GM18870 (cell line): ENCODE measurements around the gene EIF1B.
"Not testable (repeated sequence)": the region's sequence is repeated elsewhere in the genome, so short reads cannot be mapped to it uniquely, and the experiment has no call there.

Experiments used
- ATAC-seq: cut with Tn5 transposase; IDR thresholded peaks from one replicate; pipeline ENCODE4 v1.9.1; 2021; ENCODE audit warnings: moderate library complexity; ENCODE audit not compliant: unreplicated experiment

The EIF1B gene

DNA sequence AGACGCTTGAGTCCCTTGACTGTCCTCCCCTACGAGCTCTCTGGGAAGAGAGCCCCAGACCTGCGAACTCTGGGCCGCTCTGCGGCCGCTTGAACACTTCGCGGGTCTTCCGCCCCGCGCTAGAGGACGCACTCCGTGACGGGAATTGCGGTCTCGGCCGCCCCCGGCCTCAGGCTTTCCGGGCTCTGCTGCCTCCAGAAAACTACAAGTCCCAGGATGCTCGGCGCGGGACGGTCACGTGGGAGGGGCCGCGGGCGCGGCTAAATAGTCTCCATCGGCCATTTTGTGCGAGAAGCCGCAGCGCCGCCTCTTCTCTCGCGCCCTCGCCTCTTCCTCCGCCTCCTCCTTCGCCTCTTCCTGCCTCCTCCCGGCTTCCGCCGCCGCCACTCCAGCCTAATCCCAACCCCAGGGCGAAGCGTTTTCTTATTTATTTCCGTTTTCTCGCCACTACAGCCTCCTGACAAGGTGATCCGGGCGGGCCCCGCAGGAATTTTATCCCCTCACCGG lies at the start of gene EIF1B:
Gene EIF1B, plus strand, starts transcription at position 290 of the 507 bp plus-strand sequence. CDS start 235 bp downstream, outside the sequence.
- peak; percentile 88 for ATAC-seq

DNA sequence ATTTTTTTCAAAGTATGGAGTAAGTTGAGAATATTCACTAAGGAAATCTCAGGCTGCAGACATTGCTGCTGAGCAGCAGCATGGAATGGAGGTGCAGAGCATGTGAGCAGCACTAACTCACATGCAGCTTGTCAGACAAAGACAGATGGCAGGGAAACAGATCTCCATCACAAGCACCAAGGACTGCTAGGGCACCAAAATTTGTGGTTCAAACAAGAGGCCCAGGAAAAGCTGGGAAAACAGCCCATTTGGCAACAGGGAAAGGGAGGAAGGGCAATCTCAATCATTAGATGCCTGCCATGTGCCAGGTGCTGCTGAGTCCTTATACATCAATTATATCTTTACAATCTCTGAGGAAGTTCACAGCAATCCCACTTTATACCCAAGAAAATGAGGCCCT lies 47.2 kb upstream of the EIF1B start:
- no peak for ATAC-seq

DNA sequence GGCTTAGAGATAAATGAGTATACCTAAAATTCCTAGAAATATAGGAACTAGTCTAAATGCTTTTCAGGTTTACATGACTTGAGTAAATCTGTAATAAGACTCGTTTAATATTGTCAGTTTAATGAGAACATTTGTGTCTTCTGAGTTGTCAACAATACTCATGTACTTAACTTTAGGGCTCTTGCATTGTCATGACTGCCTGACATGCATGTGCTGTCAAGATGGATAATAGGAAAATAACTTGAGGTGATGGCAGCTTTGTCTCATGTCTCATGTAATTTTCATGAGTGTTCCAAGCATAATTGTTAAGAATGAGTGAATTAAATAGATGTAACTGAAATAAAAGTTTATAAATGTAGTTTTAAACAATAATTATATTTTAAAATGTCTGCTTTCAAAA lies 45.1 kb upstream of the EIF1B start:
- no peak for ATAC-seq

DNA sequence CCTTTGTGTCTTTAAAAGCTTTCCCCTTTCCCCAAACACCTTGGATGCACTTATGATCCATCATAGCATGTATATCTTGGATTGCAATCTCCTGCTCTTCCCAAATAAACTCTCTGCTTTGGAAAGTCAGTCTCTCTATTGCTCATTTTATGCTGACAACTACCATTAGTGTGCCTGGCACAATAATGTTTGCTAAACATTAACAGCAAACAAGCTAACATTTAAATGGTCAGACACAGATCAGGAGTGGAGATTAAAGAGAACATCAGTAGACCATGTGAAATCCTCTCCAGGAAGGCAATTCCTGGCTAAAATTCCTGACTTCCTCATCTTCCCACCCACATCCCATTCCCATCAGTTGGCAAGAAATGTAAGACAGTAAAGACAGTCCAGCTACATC lies 44.3 kb upstream of the EIF1B start:
- ATAC-seq = no peak

DNA sequence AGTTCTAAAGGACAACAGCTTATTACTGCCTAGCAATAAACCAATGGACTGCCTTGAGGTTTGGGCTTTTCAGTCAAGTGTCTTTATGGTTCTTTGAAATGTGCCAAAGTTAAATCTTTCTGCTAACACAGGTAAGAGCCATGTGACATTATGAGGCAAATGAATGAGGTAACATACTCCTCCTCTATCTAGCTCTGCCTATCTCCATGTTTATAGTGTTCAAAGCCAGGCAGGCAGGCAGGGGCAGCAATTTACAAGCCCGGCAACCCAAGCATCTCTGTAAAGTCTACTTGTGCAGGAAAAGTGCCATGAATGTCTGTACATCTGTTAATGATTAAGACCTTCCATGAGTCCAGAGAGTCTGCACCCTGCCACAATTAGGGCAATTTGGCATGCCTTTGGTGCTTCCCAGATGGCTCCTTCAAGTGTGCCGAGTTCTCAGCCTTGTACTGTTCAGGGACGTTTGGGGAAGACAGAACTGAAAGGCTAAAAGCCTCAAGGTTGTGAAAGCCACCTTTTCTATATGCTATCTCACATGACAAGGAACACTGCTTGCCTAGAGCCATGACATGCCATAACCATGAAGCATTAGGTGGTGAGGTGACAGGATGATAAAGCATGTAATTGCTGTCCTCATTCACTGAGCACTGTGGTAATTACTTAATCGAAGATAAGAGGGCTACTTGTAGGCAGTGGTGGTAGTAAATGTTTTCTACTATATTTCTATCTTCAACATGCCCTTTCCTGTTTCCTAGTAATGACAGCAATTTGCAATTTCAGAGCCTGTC lies 41.4 kb upstream of the EIF1B start:
- no peak for ATAC-seq

DNA sequence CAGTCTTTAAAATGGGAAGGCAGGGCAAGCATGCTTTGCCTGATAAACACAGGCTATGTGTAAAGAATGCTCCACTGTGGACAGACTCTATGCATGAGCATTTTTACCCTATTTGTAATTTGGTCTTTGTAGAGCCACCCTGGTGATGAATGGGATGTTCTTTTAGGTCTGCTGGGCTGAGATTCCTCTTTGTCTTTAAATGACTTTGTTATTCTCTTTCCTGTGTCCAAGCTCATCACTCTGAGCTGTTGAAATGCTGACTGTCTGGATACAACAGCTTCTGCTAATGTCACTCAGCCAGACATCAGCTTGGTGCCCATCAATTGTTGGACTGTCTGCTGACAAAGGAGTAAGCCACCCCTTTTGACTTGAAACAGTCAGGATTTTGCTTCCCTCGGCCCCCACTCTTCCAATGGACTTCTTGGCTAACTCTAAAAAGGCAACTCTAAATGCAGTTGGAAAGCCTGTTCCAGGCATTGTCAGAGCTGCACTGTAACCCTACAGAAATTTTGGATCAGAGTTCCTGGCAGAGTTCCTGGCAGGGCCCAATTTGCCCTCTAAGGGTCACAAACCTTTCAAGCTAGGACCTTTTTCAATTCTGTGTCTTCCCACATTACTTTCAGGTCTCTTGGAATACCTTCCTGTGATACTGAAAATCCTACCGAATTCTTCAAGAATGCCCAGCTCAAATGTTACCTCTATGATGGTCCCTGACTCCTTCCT lies 40.5 kb upstream of the EIF1B start:
- no peak for ATAC-seq

DNA sequence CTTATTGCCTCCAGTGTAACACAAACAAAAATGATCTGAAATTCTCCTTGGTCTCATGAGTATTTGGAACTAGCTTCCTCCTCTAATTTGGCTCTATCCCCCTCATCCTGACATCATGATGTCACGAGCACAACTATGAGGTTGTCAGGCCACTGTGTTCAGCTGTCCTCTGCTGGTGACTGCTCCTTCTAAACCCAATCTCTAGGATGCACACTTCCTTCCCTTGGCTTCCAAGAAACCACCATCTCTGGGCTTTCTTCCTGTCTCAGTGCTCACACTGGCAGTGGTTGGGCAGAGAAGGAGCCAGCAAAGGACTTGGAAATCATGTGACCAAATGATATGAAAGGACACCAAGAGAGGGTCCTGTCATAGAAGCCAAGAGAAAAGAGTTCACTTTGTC lies 30.7 kb upstream of the EIF1B start:
- ATAC-seq = no peak

DNA sequence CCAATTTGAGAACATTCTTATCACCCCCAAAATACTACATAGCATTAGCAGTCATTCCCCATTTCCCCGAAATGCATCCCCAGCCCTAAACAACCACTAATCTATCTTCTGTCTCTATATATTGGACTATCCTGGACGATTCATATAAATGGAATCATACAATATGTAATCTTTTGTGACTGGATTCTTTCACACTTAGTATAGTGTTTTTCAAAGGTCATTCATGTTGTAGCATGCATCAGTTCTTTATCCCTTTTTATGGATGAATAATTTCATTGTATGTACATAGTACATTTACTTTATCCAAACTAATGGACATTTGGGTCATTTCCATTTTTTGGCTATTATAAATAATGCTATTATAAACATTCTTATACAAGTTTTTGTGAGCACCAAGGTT lies 27.5 kb upstream of the EIF1B start:
- ATAC-seq = no peak

DNA sequence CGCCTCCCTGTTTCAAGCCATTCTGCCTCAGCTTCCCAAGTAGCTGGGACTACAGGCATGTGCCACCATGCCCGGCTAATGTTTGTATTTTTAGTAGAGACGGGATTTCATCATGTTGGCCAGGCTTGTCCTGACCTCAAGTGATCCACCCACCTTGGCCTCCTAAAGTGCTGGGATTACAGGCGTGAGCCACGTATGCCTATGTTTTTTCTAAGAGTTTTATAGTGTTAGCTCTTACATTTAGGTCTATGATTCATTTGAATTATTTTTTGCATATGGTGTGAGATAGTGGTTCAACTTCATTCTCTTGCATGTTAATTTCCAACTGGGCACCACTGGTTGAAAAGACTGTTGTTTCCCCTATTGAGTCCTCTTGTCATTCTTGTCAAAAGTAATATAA lies 26.4 kb upstream of the EIF1B start:
- ATAC-seq = not testable (repeated sequence)

DNA sequence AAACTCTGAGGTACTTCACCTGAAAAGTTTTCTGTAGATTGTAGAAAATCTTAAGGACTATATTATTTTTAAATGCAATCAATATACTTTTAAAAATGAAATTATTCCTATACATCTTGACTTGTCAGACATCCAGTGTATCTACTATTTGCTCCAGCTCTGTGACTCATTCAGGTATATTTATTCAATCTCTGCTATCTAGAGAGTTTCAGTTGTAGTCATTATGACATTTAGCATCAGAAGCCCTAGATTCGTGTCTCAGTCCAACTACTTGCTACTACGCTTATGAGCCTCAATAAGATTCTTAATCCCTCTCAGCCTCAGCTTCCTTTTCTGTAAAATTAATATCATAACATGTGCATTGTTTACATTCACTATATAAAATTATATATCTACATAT lies 22.3 kb upstream of the EIF1B start:
- no peak for ATAC-seq

DNA sequence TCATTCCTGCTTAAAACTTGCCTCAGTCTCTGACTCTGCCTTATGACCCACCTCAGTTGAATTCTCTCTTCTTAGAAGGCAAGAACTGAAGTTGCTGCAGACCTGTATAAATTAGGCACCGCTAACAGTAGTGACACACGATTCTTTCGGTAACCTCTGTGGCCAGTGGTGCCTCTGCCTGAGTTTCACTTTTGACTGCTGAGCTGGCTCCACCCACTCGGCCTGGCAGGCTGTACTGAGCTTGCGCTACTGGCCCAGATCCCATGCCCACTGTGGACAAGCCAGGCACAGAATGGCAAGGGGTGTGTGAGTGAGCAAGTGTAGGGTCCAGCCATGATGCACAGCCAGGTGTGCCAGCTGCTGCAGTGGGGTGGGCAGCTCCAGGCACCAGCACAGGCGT lies 19.1 kb upstream of the EIF1B start:
- ATAC-seq = no peak

DNA sequence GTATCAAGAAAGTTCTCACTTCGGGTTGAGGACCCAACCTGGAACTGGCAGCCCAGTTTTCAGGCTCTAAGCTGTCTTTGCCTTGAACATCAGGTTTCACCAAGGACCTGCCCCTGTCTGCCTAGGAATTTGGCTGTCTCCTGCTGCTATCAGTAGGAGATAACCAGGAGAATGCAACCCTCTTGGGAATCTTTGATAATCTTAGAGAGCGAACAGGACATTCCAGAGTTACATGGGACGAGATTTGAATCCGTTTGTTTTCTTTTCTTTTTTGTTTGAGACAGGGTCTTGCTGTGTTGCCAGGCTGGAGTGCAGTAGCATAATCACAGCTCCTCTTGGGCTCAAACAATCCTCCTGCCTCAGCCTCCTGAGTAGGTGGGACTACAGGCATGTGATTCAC lies 18.0 kb upstream of the EIF1B start:
- ATAC-seq = no peak

DNA sequence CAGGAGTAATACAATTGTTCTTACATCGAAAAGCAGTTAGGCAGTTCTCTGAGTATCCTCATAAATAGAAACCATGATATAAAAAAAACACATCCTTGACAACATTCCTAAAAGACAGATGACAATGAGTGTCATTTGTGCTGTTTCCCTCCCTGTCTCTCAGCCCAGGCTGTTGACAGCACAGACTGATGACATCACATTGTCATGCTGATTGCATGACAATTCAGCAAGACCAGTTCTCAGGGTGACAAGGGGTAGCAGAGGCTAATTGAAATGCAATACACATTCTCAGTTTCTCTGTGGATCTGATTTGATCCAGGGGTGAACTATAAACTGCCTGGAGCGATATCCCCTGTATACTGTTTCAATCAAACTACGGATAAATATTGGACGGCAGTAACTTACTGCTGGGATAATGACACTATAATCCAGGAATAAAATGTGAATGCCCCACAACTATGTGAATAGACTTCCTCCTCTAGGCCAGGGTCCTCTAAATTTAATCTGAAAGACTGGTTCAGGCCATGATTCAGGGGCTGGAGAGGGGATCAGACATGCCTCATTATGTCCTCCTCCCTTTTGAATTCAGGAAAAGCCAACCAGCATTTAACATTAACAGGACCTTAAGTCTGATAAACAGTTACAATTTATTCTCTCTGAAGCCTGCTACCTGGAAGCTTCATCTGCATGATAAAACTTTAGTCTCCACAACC lies 16.7 kb upstream of the EIF1B start:
- ATAC-seq = no peak

DNA sequence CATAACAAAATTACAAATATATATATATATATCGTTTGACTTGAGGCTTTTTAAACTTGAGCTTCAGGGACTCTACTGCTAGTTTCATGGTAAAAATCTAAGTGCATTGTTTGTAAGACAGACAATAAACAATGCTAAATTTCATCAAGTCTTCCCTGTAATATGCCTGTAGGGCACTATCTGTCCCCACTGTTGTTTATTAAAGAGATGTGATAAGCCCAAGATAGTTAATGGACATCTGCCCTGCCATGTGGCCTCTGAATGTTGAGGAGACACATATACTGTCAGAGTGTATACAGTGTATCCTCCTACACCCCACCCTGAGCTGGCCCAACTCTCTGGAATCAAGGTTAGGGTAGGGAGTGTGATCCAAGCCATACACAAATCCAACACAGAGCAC lies 15.1 kb upstream of the EIF1B start:
- no peak for ATAC-seq

DNA sequence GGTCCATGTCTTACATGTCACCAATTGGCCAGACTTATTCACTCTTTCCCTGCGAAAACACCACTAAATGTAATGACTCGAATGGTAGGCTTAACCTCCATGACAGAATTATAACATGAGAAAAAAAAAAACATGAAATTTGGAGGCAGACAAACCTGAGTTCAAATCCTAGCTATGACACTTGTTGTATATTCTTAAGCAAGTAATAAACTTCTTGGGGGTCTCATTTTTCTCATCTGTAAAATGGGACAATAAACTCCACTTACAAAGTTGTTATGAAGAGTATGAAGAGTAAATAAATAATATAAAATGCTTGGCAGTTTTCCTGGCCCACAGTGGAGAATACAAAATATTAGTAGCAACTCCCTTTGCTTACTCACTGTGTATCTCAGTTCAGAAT lies 11.4 kb upstream of the EIF1B start:
- no peak for ATAC-seq

DNA sequence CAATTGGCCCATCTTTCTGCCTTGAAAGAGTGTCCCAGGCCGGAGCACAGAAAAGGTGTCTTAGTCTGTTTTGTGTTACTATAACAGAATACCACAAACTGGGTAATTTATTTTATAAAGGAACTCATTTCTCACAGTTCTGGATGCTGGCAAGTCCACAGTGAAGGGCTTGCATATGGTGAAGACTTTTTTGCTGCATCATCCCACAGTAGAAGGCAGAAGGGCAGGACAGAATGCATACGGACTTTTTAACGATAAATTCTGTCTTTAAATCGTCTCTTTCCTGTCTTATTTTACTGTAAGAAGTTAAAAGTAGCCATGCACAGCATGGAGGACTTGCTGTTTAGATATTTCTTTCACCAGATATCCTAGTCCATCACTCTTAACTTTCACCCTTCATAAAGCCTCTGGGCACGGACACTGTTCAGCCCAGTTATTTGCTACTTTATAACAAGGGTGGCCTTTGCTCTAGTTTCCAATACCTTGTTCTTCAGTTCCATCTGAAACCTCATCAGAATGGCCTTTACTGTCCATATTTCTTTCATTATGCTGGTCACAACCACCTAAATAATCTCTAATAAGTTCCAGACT lies 10.3 kb upstream of the EIF1B start:
- ATAC-seq = no peak

DNA sequence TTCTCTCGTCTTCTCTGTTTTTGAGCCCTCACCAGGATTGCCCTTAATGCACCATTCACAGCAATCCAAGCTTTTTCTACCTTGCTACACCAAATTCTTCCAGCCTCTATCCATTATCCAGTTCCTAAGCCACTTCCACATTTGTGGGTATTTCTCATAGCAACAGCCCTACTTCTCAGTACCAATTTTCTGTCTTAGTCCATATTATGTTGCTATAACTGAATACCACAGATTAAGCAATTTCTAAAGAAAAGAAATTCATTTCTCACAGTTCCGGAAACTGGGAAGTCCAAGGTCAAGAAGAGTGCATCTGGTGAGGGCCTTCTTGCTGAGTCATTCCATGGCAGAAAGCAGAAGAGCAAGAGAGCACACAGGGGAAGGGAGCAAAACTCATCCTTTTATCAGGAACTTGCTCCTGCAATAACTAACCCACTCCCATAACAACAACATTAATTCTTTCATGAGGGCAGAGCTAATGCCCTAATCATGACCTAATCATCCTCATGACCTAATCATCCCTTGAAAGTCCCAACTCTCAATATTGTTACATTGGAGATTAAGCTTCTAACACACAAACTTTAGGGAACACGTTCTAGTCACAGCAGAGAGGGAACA lies 9.7 kb upstream of the EIF1B start:
- ATAC-seq = no peak

DNA sequence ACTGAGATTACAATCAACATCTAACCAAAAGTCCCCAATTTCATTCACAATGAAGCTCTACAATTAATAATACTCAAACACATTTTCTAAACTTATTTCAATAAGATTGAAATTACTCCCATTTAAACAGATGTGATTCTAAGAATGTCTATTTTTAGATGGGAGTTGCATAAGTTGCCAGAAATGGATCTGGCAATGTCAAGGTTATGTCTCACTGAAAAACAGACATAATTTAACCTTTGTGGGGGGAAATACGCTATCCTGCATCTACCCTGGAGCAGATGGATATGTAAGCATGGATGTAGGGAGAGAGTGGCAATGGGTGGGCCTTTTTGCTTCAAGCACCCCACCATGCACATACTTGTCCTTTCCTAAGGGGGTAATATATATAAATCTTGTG lies 6.7 kb upstream of the EIF1B start:
- ATAC-seq = no peak

DNA sequence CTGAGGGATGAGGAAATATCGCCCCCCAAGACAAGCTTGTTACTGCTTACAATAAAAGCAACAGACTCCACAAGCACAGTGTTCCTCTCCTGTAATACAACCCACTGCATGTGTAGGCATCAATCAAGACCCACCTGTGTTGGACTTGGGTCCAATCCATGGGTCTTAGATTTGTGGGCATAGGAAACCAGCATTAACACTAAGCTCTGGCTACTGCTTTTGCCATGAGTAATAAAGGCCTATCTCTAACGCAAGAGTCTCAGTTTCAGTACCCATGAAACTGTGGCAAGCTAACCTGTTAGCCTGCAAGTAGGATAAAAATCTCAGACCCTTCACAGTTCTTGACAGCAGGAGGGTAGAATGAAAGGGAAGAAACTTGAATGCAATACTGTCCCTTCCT lies 5.2 kb upstream of the EIF1B start:
- ATAC-seq = no peak

DNA sequence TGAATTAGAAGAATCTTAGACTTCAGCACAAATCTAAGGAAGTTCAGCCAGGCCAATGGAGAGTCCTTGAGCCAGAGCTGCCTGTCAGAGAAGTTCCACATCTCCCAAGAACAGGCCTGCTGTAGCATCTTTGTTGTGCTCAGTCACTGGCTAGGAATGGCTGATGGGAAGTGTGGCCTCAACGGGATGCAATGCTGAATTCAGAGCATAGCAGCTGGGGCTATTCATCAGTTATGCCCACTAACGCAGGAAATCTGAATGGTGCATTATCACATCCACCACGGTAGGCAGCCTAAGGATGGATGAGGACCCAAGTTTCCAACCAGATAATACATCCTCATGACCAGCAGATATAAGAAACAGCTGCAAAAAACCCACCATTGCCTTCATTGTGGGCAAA lies 3.2 kb upstream of the EIF1B start:
- ATAC-seq = no peak

DNA sequence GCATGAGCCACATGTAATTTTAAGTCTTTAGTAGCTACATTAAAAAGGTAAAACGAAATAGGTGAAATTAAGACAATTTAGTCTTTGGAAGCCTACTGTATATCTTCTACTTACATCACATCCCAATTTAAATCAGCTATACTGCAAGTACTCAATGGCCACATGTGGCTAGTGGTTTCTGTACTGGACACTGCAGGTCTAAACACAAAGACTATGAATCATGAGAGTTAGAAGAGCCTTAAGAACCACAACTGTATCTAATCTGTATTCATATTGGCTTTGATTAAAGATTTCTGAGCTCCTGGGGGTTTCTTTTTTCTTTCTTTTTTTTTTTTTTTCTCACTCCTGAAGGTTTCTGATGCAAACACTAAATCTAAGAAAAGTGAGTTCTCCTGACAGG lies 2.3 kb upstream of the EIF1B start:
- no peak for ATAC-seq
